GM12874 (cell line): ENCODE measurements around the gene SLC22A23.

Source experiments
- CTCF ChIP-seq: IDR thresholded peaks from 2 replicates; pipeline ENCODE4 v1.5.1; 2011; ENCODE audit warnings: low read depth, mild to moderate bottlenecking, control low read depth, low read length, moderate library complexity; ENCODE audit not compliant: insufficient read depth

SLC22A23 gene

DNA sequence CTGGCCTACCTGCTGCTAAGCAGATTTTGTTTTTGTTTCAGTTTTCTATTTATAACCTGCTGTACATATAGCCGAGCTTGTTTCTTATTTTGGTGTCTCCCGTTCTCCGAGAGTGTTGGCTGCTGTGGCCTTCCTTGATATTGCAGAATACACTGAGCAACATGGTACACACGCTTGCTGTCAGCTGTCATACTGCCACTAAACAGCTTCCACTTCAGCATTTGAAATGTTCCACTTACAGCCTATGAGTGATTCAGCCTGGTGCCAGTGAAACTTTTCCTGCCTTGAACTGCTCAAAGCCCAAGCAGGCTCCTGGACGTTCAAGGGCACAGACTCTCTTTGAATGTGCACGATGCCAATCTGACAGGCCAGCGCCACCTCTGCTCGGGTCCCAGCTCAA lies 111.0 kb downstream of the SLC22A23 start:
- no peak for TF ChIP-seq CTCF

- no peak for TF ChIP-seq CTCF
Measured at GRCh38 chr6:3343089-3343883, 113.6 kb downstream of the SLC22A23 start.

GRCh38 chr6:3341467-3341866 lies 115.4 kb downstream of the SLC22A23 start:
- no peak for TF ChIP-seq CTCF

DNA sequence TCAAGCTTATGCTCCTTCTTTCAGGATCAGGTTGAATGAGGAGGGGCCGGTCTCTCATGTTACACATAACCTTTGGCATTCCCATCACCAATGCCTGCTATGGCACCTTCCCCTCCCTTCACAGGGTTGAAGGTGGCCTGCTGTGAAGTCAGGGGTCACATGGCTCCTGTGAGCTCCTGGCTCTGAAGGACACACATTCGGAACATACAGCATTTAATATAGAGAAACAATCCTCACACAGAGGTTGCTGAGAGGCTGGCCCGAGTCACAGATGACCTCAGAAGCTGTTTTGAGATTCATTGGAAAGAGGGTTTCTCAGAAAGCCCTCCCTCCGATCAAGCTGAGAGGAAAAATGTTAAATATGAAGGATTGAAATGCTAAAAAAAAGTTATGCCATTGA lies 116.0 kb downstream of the SLC22A23 start:
- no peak for TF ChIP-seq CTCF

DNA sequence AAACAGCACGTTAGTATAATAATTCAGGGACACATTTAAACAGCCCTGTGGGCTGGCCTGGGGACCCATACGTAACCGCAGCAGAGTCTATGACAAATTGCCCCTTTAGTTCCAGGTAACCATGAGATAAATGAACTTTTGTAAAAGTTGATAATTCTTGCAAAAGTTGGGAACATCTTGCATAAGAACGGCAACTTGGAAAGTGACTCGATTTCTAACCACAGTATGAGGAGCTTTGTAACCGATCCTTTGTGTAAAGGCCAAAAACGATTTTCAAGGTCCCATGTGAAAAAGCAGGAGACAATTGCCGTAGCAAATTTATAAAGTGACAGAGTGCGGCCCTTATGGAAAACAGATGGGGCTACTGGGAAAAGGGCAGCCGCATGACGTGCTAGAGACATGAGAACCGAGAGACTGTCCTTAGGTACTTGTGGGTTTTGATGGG lies 116.5 kb downstream of the SLC22A23 start:
- TF ChIP-seq CTCF: no peak

DNA sequence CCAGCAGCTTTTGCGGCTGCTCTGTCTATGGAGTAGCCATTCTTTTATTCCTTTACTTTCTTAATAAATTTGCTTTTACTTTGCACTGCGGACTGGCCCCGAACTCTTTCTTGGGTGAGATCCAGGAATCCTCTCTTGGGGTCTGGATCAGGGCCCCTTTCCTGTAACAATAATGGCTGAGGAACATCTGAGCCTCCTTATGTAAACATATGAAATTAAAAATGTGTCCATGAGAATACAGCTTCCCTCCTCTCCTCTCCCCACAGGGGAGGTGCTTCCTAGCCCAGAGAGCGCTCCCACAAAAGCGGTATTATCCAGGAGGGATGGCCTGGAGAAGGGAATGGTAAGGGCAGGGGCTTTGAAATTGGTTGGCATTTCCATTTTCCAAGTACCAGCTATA lies 117.0 kb downstream of the SLC22A23 start:
- TF ChIP-seq CTCF: no peak

DNA sequence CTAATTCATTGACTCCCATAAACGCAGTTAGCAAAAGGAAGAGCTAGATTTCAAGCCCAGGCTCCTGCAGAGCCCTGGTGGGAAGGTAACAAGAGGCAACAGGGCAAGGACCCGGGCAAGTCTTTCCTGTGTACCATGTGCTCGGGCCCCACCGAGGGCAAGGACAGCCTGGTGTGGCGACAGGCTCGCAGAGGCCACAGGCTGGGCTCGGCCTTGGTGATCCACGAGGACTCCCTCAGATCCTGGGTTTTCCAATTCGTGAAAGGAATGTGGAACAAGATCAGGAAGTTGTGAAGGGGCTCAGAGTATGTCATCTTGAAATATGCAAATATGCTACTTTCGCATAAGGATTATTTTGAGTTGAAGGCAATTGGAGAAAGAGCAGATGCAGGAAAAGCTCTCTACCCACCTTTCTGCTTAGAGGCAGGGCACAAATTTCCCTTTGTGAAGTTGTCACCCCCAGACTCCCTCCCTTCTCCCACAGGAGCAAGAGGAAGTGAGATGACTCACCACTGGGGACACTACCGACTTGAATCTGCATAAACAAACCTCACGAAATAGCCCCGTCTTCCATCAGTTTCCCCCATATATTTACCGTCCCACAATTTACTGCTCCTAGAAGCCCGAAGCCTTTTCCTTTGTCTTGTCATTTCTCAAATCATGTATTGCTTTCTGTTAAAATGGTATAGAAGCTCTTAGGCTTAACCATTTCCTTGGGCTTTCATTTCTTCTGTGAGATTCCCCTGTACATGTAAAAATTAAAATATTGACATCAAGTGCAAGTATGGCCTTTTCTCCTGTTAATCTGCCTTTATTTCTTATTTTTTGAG lies 119.1 kb downstream of the SLC22A23 start:
- TF ChIP-seq CTCF: no peak
